ENCODE results near the gene IL27RA.
A peak's percentile ranks its signal among the peaks of the same experiment; 100 is the strongest.

DNA sequence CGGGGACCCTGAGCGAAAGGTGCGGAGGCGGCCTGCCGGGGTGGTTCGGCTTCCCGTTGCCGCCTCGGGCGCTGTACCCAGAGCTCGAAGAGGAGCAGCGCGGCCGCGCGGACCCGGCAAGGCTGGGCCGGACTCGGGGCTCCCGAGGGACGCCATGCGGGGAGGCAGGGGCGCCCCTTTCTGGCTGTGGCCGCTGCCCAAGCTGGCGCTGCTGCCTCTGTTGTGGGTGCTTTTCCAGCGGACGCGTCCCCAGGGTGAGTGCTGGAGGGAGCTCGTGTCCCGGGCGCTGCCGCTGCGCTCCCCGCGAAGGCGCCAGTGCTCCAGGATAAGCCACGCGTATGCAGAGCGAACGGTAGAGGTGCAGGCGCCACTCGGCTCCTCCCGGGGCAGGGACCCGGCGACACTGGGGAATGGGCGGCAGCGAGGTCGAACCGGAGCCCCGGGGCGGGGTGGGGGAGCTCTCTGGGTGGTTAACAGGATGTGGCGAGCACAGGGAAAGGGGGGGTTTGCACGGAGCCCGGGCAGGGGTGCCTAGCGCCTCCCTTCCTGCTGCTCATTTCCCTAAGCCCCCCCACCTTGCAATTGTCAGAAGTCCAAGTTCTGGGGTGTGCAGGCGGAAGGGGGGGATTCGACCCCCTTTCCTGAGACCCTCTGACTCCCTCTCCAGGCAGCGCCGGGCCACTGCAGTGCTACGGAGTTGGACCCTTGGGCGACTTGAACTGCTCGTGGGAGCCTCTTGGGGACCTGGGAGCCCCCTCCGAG lies at the start of gene IL27RA:
- TF ChIP-seq, protein P1, sequence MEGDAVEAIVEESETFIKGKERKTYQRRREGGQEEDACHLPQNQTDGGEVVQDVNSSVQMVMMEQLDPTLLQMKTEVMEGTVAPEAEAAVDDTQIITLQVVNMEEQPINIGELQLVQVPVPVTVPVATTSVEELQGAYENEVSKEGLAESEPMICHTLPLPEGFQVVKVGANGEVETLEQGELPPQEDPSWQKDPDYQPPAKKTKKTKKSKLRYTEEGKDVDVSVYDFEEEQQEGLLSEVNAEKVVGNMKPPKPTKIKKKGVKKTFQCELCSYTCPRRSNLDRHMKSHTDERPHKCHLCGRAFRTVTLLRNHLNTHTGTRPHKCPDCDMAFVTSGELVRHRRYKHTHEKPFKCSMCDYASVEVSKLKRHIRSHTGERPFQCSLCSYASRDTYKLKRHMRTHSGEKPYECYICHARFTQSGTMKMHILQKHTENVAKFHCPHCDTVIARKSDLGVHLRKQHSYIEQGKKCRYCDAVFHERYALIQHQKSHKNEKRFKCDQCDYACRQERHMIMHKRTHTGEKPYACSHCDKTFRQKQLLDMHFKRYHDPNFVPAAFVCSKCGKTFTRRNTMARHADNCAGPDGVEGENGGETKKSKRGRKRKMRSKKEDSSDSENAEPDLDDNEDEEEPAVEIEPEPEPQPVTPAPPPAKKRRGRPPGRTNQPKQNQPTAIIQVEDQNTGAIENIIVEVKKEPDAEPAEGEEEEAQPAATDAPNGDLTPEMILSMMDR (IDR thresholded peaks at IDR 0.05): peak; percentile 82
- TF ChIP-seq, protein P2, sequence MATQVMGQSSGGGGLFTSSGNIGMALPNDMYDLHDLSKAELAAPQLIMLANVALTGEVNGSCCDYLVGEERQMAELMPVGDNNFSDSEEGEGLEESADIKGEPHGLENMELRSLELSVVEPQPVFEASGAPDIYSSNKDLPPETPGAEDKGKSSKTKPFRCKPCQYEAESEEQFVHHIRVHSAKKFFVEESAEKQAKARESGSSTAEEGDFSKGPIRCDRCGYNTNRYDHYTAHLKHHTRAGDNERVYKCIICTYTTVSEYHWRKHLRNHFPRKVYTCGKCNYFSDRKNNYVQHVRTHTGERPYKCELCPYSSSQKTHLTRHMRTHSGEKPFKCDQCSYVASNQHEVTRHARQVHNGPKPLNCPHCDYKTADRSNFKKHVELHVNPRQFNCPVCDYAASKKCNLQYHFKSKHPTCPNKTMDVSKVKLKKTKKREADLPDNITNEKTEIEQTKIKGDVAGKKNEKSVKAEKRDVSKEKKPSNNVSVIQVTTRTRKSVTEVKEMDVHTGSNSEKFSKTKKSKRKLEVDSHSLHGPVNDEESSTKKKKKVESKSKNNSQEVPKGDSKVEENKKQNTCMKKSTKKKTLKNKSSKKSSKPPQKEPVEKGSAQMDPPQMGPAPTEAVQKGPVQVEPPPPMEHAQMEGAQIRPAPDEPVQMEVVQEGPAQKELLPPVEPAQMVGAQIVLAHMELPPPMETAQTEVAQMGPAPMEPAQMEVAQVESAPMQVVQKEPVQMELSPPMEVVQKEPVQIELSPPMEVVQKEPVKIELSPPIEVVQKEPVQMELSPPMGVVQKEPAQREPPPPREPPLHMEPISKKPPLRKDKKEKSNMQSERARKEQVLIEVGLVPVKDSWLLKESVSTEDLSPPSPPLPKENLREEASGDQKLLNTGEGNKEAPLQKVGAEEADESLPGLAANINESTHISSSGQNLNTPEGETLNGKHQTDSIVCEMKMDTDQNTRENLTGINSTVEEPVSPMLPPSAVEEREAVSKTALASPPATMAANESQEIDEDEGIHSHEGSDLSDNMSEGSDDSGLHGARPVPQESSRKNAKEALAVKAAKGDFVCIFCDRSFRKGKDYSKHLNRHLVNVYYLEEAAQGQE (IDR thresholded peaks at IDR 0.05; ENCODE audit: insufficient read depth in 1 of 2, low read depth in 2 of 2, low read length in 1 of 2): no peak

All from Panc1 (cell line).